ENCODE measurements around the gene EEA1.

The EEA1 gene

GRCh38 chr12:92854344-92854743 lies 74.8 kb downstream of the EEA1 start:
- H3K4me3 ChIP-seq (ENCODE audit: low read length), result no peak overlapping the region
- DNase-seq (ENCODE audit: low read depth), result no peak
- TF ChIP-seq, protein P1, sequence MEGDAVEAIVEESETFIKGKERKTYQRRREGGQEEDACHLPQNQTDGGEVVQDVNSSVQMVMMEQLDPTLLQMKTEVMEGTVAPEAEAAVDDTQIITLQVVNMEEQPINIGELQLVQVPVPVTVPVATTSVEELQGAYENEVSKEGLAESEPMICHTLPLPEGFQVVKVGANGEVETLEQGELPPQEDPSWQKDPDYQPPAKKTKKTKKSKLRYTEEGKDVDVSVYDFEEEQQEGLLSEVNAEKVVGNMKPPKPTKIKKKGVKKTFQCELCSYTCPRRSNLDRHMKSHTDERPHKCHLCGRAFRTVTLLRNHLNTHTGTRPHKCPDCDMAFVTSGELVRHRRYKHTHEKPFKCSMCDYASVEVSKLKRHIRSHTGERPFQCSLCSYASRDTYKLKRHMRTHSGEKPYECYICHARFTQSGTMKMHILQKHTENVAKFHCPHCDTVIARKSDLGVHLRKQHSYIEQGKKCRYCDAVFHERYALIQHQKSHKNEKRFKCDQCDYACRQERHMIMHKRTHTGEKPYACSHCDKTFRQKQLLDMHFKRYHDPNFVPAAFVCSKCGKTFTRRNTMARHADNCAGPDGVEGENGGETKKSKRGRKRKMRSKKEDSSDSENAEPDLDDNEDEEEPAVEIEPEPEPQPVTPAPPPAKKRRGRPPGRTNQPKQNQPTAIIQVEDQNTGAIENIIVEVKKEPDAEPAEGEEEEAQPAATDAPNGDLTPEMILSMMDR (conservative IDR thresholded peaks at IDR 0.05; ENCODE audit: low read depth, low read length), result no peak

- TF ChIP-seq, protein P1 (conservative IDR thresholded peaks at IDR 0.05; ENCODE audit: low read depth, low read length), result no peak
- H3K4me3 ChIP-seq (ENCODE audit: low read length), result no peak overlapping the region
- DNase-seq (ENCODE audit: low read depth), result no peak
These were observed 80.4 kb downstream of the EEA1 start for GRCh38 chr12:92848740-92849139.

DNA sequence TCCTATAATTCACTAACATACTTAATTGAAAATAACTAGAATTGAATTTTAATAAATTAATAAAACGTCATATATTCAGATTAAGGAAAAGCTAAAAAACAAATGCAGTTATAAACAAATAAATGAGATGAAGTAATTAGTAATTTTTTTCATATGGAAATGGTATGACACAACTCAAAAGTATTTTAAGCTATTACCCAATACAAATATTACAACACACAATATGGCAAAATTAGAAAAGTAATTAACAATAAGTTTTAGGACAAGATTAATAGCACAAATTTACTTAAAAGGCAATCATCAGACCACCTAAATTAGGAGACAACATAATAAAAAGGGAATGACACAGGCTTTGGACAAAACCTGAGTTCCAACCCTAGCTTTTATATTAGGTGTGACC lies 81.7 kb downstream of the EEA1 start:
- TF ChIP-seq, protein P1 (conservative IDR thresholded peaks at IDR 0.05; ENCODE audit: low read depth, low read length), result no peak
- no peak for DNase-seq (ENCODE audit: low read depth)
- H3K4me3 ChIP-seq (ENCODE audit: low read length), result no peak overlapping the region

GRCh38 chr12:92845329-92845728 lies 83.8 kb downstream of the EEA1 start:
- TF ChIP-seq, protein P1 (conservative IDR thresholded peaks at IDR 0.05; ENCODE audit: low read depth, low read length), result no peak

DNA sequence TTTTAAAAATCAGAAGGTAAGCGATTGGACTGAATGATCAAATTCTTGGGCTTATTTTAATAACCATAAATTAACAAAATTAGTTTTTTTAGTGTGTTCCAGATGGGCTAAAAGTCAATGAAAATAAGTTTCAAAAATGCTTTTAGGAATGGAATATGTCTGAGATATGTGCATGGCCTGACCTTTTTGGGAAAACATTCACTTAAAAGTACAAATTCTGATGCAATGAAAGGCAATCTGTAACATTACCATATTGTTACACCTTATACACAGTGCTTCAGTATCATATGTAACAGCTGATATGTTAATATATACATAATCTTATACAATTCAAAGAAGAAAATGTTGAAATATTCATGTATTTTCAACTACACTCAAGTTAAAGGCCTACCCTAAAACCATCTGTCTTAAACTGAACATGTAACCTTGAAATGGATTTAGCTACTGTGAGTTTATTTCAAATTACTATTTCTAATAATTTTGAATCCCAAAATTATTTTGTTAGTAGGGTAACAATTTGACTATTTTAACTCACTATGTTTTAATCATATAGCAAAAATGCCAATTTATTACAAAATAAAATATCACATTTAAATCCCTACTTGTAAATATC lies 84.8 kb downstream of the EEA1 start:
- no peak for DNase-seq (ENCODE audit: low read depth)
- TF ChIP-seq, protein P1 (conservative IDR thresholded peaks at IDR 0.05; ENCODE audit: low read depth, low read length), result no peak
- H3K4me3 ChIP-seq (ENCODE audit: low read length), result no peak overlapping the region

More at GRCh38 chr12:92845329-92845728, 83.8 kb downstream of the EEA1 start:
- no peak overlapping the region for H3K4me3 ChIP-seq (ENCODE audit: low read length)
- no peak for DNase-seq (ENCODE audit: low read depth)

- no peak for DNase-seq (ENCODE audit: low read depth)
- TF ChIP-seq, protein P1 (conservative IDR thresholded peaks at IDR 0.05; ENCODE audit: low read depth, low read length), result no peak
- no peak overlapping the region for H3K4me3 ChIP-seq (ENCODE audit: low read length)
These were observed 99.3 kb downstream of the EEA1 start for GRCh38 chr12:92829686-92830282.

GRCh38 chr12:92828565-92828964 lies 100.5 kb downstream of the EEA1 start:
- DNase-seq (ENCODE audit: low read depth), result no peak
- H3K4me3 ChIP-seq (ENCODE audit: low read length), result no peak overlapping the region
- TF ChIP-seq, protein P1 (conservative IDR thresholded peaks at IDR 0.05; ENCODE audit: low read depth, low read length), result no peak

Data from retinal pigment epithelial cell (primary cell).